ENCODE measurements around the gene CCDC28A. TPM values are rescaled to one million over a fixed set of nuclear protein-coding genes. Genes with fewer than 3 reads are reported as not detected.

Gene CCDC28A
- total RNA-seq, 1 donor from 2014 or later, result 19.3 TPM

- no peaks in the 10 kb centered on the region for H3K36me3 ChIP-seq
- H3K9me3 ChIP-seq, result no peaks in the 10 kb centered on the region
- ATAC-seq (no peak), DNase-seq (no peak)
- no peak for TF ChIP-seq CTCF (IDR thresholded peaks at IDR 0.05)
- no peaks in the 10 kb centered on the region for H3K27me3 ChIP-seq
- no peak overlapping the region for H3K27ac ChIP-seq
- no peaks in the 10 kb centered on the region for H3K4me1 ChIP-seq
- no peak overlapping the region for H3K4me3 ChIP-seq
- intact Hi-C loops (cut with DNase I), result no loop called here
These were observed 48.0 kb downstream of the CCDC28A start for GRCh38 chr6:138821519-138821918.

DNA sequence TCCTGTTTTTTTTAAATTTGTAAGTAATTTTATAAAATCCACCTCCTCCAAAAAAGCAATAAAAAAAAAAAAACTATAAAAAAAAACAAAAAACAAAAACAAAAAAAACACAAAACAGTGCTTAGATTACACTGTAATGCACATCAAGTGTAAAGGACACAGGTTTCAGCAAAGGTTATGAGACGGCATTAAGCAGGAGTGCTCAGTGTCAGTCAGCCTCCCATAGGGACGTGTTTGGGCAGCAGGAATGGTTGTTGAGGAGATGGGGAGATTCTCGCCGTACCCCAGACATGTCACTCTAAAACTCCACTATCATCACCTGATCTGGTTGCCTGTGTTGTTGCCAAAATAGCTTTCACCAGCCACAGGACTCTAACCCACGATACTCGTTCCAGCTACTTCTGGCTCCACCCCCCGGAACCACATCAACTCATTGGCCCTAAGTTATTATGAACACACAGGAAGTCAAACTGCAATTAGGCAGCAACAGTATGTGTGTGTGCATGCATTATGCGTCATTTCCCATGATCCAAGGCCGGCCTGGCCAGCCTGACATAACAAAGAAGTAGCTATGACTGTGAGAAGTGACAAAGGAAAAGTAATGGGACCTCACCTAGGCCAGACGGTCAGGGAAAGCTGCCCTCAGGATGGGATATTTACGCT, 51.0 kb downstream of the CCDC28A start:
- intact Hi-C loops (cut with DNase I), result no loop called here

GRCh38 chr6:138830248-138830647, 56.7 kb downstream of the CCDC28A start:
- Histone ChIP-seq H3K4me3 (no peak overlapping the region), H3K4me1 (no peaks in the 10 kb centered on the region), H3K27me3 (no peaks in the 10 kb centered on the region), H3K27ac (no peak overlapping the region), H3K36me3 (no peaks in the 10 kb centered on the region), H3K9me3 (no peaks in the 10 kb centered on the region)
- no peak for TF ChIP-seq CTCF (IDR thresholded peaks at IDR 0.05)
- intact Hi-C loops (cut with DNase I), result no loop called here
- DNase-seq (no peak), ATAC-seq (no peak)

More for the DNA sequence above, 51.0 kb downstream of the CCDC28A start:
- no peaks in the 10 kb centered on the region for H3K36me3 ChIP-seq
- H3K27me3 ChIP-seq, result no peaks in the 10 kb centered on the region
- no peaks in the 10 kb centered on the region for H3K9me3 ChIP-seq
- no peak overlapping the region for H3K4me3 ChIP-seq
- H3K4me1 ChIP-seq, result no peaks in the 10 kb centered on the region
- TF ChIP-seq CTCF (IDR thresholded peaks at IDR 0.05), result no peak
- ATAC-seq (no peak), DNase-seq (no peak)
- H3K27ac ChIP-seq, result no peak overlapping the region

- no peak for DNase-seq
- no peak for TF ChIP-seq CTCF (IDR thresholded peaks at IDR 0.05)
- ATAC-seq, result no peak
- H3K27ac ChIP-seq, result no peak overlapping the region
- no peaks in the 10 kb centered on the region for H3K27me3 ChIP-seq
- no peaks in the 10 kb centered on the region for H3K9me3 ChIP-seq
- intact Hi-C loops (cut with DNase I), result no loop called here
- H3K36me3 ChIP-seq, result no peaks in the 10 kb centered on the region
- H3K4me1 ChIP-seq, result no peaks in the 10 kb centered on the region
- H3K4me3 ChIP-seq, result no peak overlapping the region
These were observed 58.6 kb downstream of the CCDC28A start for GRCh38 chr6:138832182-138832581.

- DNase-seq (no peak), ATAC-seq (peak; percentile 63)
- intact Hi-C loops (cut with DNase I), result no loop called here
- no peaks in the 10 kb centered on the region for H3K27me3 ChIP-seq
- TF ChIP-seq CTCF (IDR thresholded peaks at IDR 0.05), result no peak
- no peaks in the 10 kb centered on the region for H3K4me1 ChIP-seq
- H3K9me3 ChIP-seq, result no peaks in the 10 kb centered on the region
- no peak overlapping the region for H3K27ac ChIP-seq
- no peaks in the 10 kb centered on the region for H3K36me3 ChIP-seq
- no peak overlapping the region for H3K4me3 ChIP-seq
These were observed 60.4 kb downstream of the CCDC28A start for GRCh38 chr6:138833816-138834539.

Measured in upper lobe of right lung (tissue), 1 donor.